ENCODE measurements around the gene IGFBP2.

The IGFBP2 gene

DNA sequence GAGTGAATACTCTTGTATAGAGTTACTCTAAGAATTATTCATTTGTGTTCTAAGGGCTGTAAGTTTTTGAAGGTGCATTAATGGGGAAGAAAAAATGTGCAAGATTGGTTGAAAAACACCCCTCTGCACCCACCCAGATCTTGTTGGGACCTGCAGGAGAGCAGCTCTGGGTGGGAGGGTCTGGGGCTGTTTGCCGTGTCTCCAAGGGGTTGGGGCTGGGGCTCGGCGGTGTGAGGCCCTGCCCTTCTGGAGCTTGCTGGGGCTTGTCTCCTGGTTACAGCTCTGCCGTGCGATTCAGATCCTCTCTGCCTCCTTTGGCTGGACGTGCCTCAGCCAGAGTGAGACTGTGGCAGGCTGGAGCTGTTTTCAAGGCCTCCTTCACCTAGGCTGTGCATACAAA, 26.1 kb downstream of the IGFBP2 start:
- Histone ChIP-seq H3K36me3 (ENCODE audit: control insufficient read depth, insufficient read depth, low read length) (peaks cover 25% of the 10 kb centered on the region), H3K4me1 (ENCODE audit: control insufficient read depth, insufficient read depth, low read length) (no peaks in the 10 kb centered on the region), H3K9me3 (ENCODE audit: control insufficient read depth, insufficient read depth, low read length) (no peaks in the 10 kb centered on the region), H3K9ac (ENCODE audit: low read depth, low read length) (no peak overlapping the region), H3K4me3 (ENCODE audit: low read depth, low read length) (no peak overlapping the region), H3K27me3 (ENCODE audit: control insufficient read depth, insufficient read depth, low read length) (no peaks in the 10 kb centered on the region)

- Histone ChIP-seq H3K4me3 (ENCODE audit: low read depth, low read length) (no peak overlapping the region), H3K9ac (ENCODE audit: low read depth, low read length) (no peak overlapping the region), H3K4me1 (ENCODE audit: control insufficient read depth, insufficient read depth, low read length) (peaks cover 3% of the 10 kb centered on the region), H3K36me3 (ENCODE audit: control insufficient read depth, insufficient read depth, low read length) (peaks cover 25% of the 10 kb centered on the region), H3K27me3 (ENCODE audit: control insufficient read depth, insufficient read depth, low read length) (no peaks in the 10 kb centered on the region), H3K9me3 (ENCODE audit: control insufficient read depth, insufficient read depth, low read length) (no peaks in the 10 kb centered on the region)
Observed at GRCh38 chr2:216660496-216660895, 27.3 kb downstream of the IGFBP2 start.

GRCh38 chr2:216661051-216661450, 27.8 kb downstream of the IGFBP2 start:
- peaks cover 25% of the 10 kb centered on the region for H3K36me3 ChIP-seq (ENCODE audit: control insufficient read depth, insufficient read depth, low read length)
- H3K9ac ChIP-seq (ENCODE audit: low read depth, low read length) = no peak overlapping the region
- no peaks in the 10 kb centered on the region for H3K9me3 ChIP-seq (ENCODE audit: control insufficient read depth, insufficient read depth, low read length)
- no peaks in the 10 kb centered on the region for H3K27me3 ChIP-seq (ENCODE audit: control insufficient read depth, insufficient read depth, low read length)
- no peak overlapping the region for H3K4me3 ChIP-seq (ENCODE audit: low read depth, low read length)
- H3K4me1 ChIP-seq (ENCODE audit: control insufficient read depth, insufficient read depth, low read length) = peaks cover 6% of the 10 kb centered on the region

- no peak overlapping the region for H3K4me3 ChIP-seq (ENCODE audit: low read depth, low read length)
- no peaks in the 10 kb centered on the region for H3K27me3 ChIP-seq (ENCODE audit: control insufficient read depth, insufficient read depth, low read length)
- H3K36me3 ChIP-seq (ENCODE audit: control insufficient read depth, insufficient read depth, low read length) = peaks cover 25% of the 10 kb centered on the region
- no peaks in the 10 kb centered on the region for H3K9me3 ChIP-seq (ENCODE audit: control insufficient read depth, insufficient read depth, low read length)
- no peak overlapping the region for H3K9ac ChIP-seq (ENCODE audit: low read depth, low read length)
- peaks cover 11% of the 10 kb centered on the region for H3K4me1 ChIP-seq (ENCODE audit: control insufficient read depth, insufficient read depth, low read length)
Observed at GRCh38 chr2:216661639-216662375, 28.6 kb downstream of the IGFBP2 start.

DNA sequence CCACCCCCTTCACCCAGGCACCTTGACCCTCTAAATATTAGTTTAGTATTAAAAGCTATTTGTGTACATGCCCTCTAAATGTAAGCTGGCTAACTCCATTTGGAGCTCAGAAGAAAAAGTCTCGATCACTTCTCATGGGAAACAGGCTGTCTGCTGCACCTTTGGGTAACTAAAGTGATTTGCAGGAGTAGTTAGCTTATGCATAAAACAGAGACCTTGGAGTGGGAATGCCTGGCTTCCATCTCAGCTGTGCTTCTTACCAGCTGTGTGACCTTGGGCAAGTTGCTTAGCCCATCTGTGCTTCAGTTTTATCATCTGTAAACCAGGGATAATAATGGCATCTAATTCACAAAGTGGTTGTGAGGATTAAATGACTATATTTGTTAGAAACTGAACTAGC, 29.9 kb downstream of the IGFBP2 start:
- peaks cover 11% of the 10 kb centered on the region for H3K4me1 ChIP-seq (ENCODE audit: control insufficient read depth, insufficient read depth, low read length)
- H3K27me3 ChIP-seq (ENCODE audit: control insufficient read depth, insufficient read depth, low read length) = no peaks in the 10 kb centered on the region
- no peaks in the 10 kb centered on the region for H3K9me3 ChIP-seq (ENCODE audit: control insufficient read depth, insufficient read depth, low read length)
- H3K36me3 ChIP-seq (ENCODE audit: control insufficient read depth, insufficient read depth, low read length) = peaks cover 25% of the 10 kb centered on the region
- no peak overlapping the region for H3K9ac ChIP-seq (ENCODE audit: low read depth, low read length)
- no peak overlapping the region for H3K4me3 ChIP-seq (ENCODE audit: low read depth, low read length)

DNA sequence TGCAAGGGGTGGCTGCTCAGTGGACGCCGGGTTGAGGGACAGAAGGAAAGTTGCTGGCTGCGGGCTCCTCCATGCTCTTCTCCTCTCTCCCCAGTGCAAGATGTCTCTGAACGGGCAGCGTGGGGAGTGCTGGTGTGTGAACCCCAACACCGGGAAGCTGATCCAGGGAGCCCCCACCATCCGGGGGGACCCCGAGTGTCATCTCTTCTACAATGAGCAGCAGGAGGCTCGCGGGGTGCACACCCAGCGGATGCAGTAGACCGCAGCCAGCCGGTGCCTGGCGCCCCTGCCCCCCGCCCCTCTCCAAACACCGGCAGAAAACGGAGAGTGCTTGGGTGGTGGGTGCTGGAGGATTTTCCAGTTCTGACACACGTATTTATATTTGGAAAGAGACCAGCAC, 30.6 kb downstream of the IGFBP2 start:
- Histone ChIP-seq H3K27me3 (ENCODE audit: control insufficient read depth, insufficient read depth, low read length) (no peaks in the 10 kb centered on the region), H3K9me3 (ENCODE audit: control insufficient read depth, insufficient read depth, low read length) (no peaks in the 10 kb centered on the region), H3K4me3 (ENCODE audit: low read depth, low read length) (no peak overlapping the region), H3K4me1 (ENCODE audit: control insufficient read depth, insufficient read depth, low read length) (peaks cover 11% of the 10 kb centered on the region), H3K36me3 (ENCODE audit: control insufficient read depth, insufficient read depth, low read length) (peaks cover 23% of the 10 kb centered on the region), H3K9ac (ENCODE audit: low read depth, low read length) (no peak overlapping the region)

- no peaks in the 10 kb centered on the region for H3K9me3 ChIP-seq (ENCODE audit: control insufficient read depth, insufficient read depth, low read length)
- H3K36me3 ChIP-seq (ENCODE audit: control insufficient read depth, insufficient read depth, low read length) = peaks cover 21% of the 10 kb centered on the region
- H3K4me3 ChIP-seq (ENCODE audit: low read depth, low read length) = no peak overlapping the region
- H3K27me3 ChIP-seq (ENCODE audit: control insufficient read depth, insufficient read depth, low read length) = no peaks in the 10 kb centered on the region
- H3K9ac ChIP-seq (ENCODE audit: low read depth, low read length) = no peak overlapping the region
- H3K4me1 ChIP-seq (ENCODE audit: control insufficient read depth, insufficient read depth, low read length) = peaks cover 11% of the 10 kb centered on the region
Observed at GRCh38 chr2:216664593-216665034, 31.4 kb downstream of the IGFBP2 start.

DNA sequence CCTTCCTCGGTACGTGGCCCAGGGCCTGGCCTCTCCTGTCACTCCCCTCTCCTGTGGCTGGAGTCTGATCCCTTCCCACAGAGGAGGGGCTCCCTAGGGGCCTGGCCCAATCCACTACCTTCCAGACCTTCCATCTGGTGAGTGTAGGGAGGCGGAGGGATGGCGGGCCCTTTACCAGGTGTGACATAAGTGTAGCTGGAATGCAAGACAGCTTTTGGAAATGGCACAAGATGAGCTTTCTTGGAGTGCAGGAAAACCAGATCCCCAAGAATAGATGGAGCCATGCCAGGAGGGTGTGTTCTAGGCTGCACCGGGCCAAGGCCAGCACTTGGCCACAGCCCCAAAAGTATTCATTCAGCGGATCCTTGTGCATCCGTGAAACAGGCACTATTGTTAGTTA, 32.0 kb downstream of the IGFBP2 start:
- Histone ChIP-seq H3K4me3 (ENCODE audit: low read depth, low read length) (no peak overlapping the region), H3K9me3 (ENCODE audit: control insufficient read depth, insufficient read depth, low read length) (no peaks in the 10 kb centered on the region), H3K9ac (ENCODE audit: low read depth, low read length) (no peak overlapping the region), H3K27me3 (ENCODE audit: control insufficient read depth, insufficient read depth, low read length) (no peaks in the 10 kb centered on the region), H3K36me3 (ENCODE audit: control insufficient read depth, insufficient read depth, low read length) (peaks cover 19% of the 10 kb centered on the region), H3K4me1 (ENCODE audit: control insufficient read depth, insufficient read depth, low read length) (peaks cover 11% of the 10 kb centered on the region)

DNA sequence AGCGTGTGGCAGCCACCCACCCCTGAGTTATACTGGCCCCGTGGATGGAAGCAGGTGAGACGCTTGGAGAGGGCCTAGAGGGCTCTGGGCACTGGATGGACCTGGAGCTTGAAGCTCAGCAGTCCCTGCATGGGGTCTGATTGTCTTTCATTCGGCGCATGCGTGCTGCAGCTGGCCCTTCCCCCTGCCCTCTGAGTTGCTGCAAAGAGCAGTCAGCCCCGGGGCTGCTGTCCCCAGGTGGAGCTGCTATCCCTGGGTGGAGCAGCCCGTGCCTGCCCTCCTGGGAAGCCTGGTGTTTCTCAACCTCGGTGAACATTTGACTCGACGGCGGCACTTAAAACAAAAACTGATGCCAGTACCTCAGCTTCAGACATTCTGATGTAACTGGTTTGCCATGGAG, 32.5 kb downstream of the IGFBP2 start:
- H3K36me3 ChIP-seq (ENCODE audit: control insufficient read depth, insufficient read depth, low read length) = peaks cover 15% of the 10 kb centered on the region
- H3K4me1 ChIP-seq (ENCODE audit: control insufficient read depth, insufficient read depth, low read length) = peaks cover 11% of the 10 kb centered on the region
- H3K27me3 ChIP-seq (ENCODE audit: control insufficient read depth, insufficient read depth, low read length) = no peaks in the 10 kb centered on the region
- H3K4me3 ChIP-seq (ENCODE audit: low read depth, low read length) = no peak overlapping the region
- no peaks in the 10 kb centered on the region for H3K9me3 ChIP-seq (ENCODE audit: control insufficient read depth, insufficient read depth, low read length)
- H3K9ac ChIP-seq (ENCODE audit: low read depth, low read length) = no peak overlapping the region

- no peak overlapping the region for H3K4me3 ChIP-seq (ENCODE audit: low read depth, low read length)
- H3K36me3 ChIP-seq (ENCODE audit: control insufficient read depth, insufficient read depth, low read length) = peaks cover 8% of the 10 kb centered on the region
- H3K4me1 ChIP-seq (ENCODE audit: control insufficient read depth, insufficient read depth, low read length) = peaks cover 11% of the 10 kb centered on the region
- no peak overlapping the region for H3K9ac ChIP-seq (ENCODE audit: low read depth, low read length)
- H3K27me3 ChIP-seq (ENCODE audit: control insufficient read depth, insufficient read depth, low read length) = no peaks in the 10 kb centered on the region
- no peaks in the 10 kb centered on the region for H3K9me3 ChIP-seq (ENCODE audit: control insufficient read depth, insufficient read depth, low read length)
Observed at GRCh38 chr2:216666461-216667233, 33.4 kb downstream of the IGFBP2 start.

- H3K4me1 ChIP-seq (ENCODE audit: control insufficient read depth, insufficient read depth, low read length) = peaks cover 9% of the 10 kb centered on the region
- no peak overlapping the region for H3K9ac ChIP-seq (ENCODE audit: low read depth, low read length)
- H3K4me3 ChIP-seq (ENCODE audit: low read depth, low read length) = no peak overlapping the region
- H3K36me3 ChIP-seq (ENCODE audit: control insufficient read depth, insufficient read depth, low read length) = no peaks in the 10 kb centered on the region
- no peaks in the 10 kb centered on the region for H3K27me3 ChIP-seq (ENCODE audit: control insufficient read depth, insufficient read depth, low read length)
- H3K9me3 ChIP-seq (ENCODE audit: control insufficient read depth, insufficient read depth, low read length) = no peaks in the 10 kb centered on the region
Observed at GRCh38 chr2:216670266-216671080, 37.3 kb downstream of the IGFBP2 start.

Data from iPS-15b (cell line).